A549 treated with AZD9567 at 1 μM for 4 hours (cell line): ENCODE measurements around the gene GALK2. TPM values are rescaled to one million over a fixed set of nuclear protein-coding genes. Genes with fewer than 3 reads are reported as not detected.

Source experiments
- total RNA-seq: library from RNA; stranded (reverse); fragments of 200-300 nt; extraction: Qiagen RNA extraction; gene quantifications from 5 replicates; pipeline ENCODE4 v1.2.3, GENCODE V29; 2022; ENCODE audit not compliant: insufficient read depth

GALK2 gene
- total RNA-seq: 19.1 to 27.4 TPM (median 21.5 TPM) in 5 replicates

DNA sequence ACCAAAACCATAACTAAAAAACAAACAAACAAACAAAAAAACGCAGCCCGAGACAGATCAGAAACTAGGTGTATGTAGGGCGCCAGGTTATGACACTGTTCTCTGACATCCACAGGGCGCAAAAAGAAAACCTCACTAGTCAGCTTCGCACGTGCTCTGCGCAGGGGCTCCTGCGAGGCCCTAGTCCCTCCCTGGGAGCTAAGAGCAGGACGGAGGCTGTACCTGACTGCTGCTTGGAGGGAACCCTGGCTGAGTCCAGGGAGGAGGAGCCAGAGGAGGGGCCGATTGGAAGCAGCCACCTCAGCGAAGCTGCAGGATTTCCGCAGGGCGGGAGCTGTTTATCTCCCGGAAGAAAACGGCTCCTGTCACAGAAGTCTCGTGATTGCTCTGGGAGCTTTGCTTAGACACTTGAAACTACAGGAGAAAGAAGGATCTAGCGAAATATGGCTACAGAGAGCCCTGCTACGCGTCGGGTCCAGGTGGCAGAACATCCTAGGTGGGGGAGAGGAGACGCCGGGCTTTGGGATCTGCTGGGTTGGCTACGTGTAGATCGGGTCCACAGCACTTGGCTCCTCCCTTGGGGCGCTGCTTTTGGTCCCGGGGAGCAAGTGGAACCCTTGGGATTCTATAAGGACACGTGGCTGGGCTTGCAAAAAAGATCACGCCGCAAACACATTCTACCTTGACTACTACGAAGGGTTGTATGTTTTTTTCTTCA is at the start of gene GALK2:
Gene GALK2 (plus strand): TSS at position 368 of the 718 bp plus-strand sequence. CDS start 76 bp downstream, at position 444.

GRCh38 chr15:49155110-49155833 is 14.8 kb upstream of the GALK2 start, which contains the start of gene COPS2:
Gene COPS2, minus strand, starts transcription at chr15:49155599. Its CDS starts 21 bp downstream, at chr15:49155578.

Other genes with a start within 250 kb of the GALK2 start
- 0.55 to 1.0 TPM (median 0.76 TPM) in 5 replicates for gene SHC4, start 206.3 kb upstream of the GALK2 start, total RNA-seq
- gene SECISBP2L, start 123.8 kb upstream of the GALK2 start, total RNA-seq: 5.6 to 8.8 TPM (median 8.3 TPM) in 5 replicates
- 56.2 to 89.1 TPM (median 59.1 TPM) in 5 replicates for gene COPS2, start 14.6 kb upstream of the GALK2 start, total RNA-seq